Right lobe of liver (tissue), 4 donors: Measurements from ENCODE around the gene NFIA.

Experiments used
- CTCF ChIP-seq, 4 donors: fragments of 200-600 bp in 3 of 4; fragments of 450-650 bp in 1 of 4; IDR thresholded peaks; one replicate each; pipeline versions ENCODE4 v1.5.1 to v1.8.0; 2016 to 2022; ENCODE audit warnings: antibody characterized with exemption in 4 of 4, mild to moderate bottlenecking in 2 of 4
- POLR2A ChIP-seq: fragments of 450-650 bp; IDR thresholded peaks from one replicate; pipeline ENCODE4 v1.6.1; 2017; ENCODE audit warnings: antibody characterized with exemption, mild to moderate bottlenecking
- donor health status: DM: no; HTN: no; CAD: no.
- donor health status: DM: no; HTN: no; CAD: no.
- donor health status: DM: no; HTN: yes; CAD: no.

GRCh38 chr1:61051719-61052394 lies 30.5 kb upstream of the NFIA start:
- TF ChIP-seq CTCF (IDR thresholded peaks at IDR 0.05) = no peak
- no peak for TF ChIP-seq POLR2A
